Activated CD8-positive, alpha-beta memory T cell treated with anti-CD3 and anti-CD28 coated beads for 4 hours (primary cell): ENCODE results near the gene PCNX1.
A peak's percentile ranks its signal among the peaks of the same experiment; 100 is the strongest.
"Not testable (repeated sequence)": the region's sequence is repeated elsewhere in the genome, so short reads cannot be mapped to it uniquely, and the experiment has no call there.

ENCODE experiments used
- DNase-seq, 2 donors: peaks; one replicate each; pipeline ENCODE4 v3.0.0-alpha.2; 2020; ENCODE audit warnings: low read depth in 2 of 2

The PCNX1 gene

GRCh38 chr14:70916300-70916699 is 9.0 kb downstream of the PCNX1 start:
- DNase-seq = no peak

DNA sequence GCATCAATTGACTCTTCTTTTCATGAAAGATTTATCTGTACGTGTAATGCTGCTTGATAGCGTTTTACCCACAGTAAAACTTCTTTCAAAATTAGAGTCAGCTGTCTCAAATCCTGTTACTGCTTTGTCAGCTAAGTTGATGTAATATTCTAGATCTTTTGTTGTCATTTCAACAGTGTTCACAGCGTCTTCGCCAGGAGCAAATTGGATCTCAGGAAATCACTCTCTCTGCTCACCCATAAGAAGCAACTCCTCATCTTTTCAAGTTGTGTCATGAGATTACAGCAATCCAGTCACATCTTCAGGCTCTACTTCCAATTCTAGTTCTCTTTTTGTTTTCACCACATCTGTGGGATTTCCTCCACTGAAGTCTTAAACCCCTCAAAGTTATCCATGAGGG is 9.5 kb downstream of the PCNX1 start:
- DNase-seq = no peak

GRCh38 chr14:70917633-70918032 is 10.4 kb downstream of the PCNX1 start:
- DNase-seq = no peak

DNA sequence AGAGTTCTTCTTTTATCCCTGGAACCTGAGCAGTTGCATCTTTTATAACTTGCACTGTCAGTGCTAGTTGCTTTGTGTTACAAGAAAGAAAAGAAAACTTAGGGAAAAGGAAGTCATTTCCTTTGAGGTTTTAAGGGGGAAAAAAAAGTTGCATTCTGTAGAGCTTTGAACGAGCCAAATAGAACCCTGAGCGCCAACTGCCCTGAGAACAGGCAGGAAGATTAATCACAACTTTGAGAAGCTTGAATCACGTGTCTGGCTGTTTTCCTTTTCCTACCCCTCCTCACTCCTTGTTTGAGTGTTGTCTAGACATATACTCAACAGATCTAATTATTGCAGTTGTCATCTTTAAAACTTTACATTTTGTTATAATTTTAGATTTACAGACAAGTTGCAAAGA is 12.5 kb downstream of the PCNX1 start:
- no peak for DNase-seq

- no peak for DNase-seq
Observed at GRCh38 chr14:70920608-70921007, 13.3 kb downstream of the PCNX1 start.

- DNase-seq = no peak
Observed at GRCh38 chr14:70921669-70922068, 14.4 kb downstream of the PCNX1 start.

DNA sequence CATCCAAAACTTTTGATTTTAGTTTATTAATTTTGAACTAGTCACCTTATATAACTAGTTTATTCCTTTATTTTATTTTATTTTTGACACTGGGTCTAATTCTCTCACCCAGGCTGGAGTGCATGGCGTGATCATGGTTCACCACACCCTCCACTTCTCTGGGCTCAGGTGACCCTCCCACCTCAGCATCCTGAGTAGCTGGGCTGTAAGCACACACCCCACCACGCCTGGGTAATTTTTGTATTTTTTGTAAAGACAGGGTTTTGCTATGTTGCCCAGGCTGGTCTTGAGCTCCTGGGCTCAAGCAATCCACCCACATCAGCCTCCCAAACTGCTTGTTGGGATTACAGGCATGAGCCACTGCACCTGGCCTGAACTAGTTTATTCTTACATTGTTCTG is 17.3 kb downstream of the PCNX1 start:
- no peak for DNase-seq

GRCh38 chr14:70926235-70926830 is 19.1 kb downstream of the PCNX1 start:
- no peak for DNase-seq

DNA sequence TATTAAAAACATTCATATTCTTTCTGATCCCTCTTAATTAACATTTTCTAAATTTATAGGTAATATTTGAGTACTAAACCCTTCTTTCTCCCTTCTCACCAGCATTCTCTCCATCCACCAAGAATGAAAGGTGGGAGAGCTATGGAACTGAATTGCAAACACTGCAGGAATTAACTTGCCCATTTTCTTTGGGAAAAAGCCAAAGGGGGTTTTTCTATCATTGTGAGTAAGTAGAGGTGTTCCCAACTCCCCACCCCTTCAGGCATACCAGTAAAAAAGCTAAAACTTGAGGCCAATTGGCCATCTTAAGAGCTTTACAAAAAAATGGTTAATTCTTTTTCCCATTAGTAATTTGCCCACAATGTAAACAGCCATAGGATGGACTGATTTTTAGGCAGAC is 23.7 kb downstream of the PCNX1 start:
- DNase-seq = no peak

- DNase-seq = no peak
Observed at GRCh38 chr14:70934084-70934483, 26.8 kb downstream of the PCNX1 start.

DNA sequence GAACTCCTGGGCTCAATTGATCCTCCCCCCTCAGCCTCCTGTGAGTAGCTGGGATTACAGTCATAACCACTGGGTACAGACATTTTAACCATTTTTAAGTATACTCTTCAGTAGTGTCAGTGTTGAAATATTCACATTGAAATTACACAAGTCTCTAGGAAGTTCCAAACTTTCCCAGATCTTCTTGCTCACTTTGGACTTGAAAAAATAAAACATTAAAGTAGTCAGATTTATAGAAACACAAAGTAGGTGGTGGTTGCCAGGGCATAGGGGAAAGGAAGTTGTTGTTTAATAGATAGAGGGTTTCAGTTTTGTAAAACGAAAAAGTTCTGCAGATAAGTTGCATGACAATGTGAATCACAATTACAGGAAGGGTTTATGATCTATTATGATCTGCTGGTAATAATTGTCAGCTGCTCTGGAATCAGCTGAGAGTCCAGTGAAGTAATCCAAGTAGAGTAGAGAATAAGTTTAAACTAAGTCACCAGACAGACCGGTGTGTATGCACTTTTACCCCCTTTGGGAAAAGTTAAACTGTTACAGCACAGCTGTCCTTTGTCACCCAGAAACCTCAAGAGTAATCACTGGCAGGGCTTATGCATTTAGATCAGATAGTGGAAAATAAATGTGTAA is 27.4 kb downstream of the PCNX1 start:
- no peak for DNase-seq

GRCh38 chr14:70935135-70935534 is 27.9 kb downstream of the PCNX1 start:
- DNase-seq = no peak

GRCh38 chr14:70939693-70940092 is 32.4 kb downstream of the PCNX1 start:
- DNase-seq = not testable (repeated sequence)

DNA sequence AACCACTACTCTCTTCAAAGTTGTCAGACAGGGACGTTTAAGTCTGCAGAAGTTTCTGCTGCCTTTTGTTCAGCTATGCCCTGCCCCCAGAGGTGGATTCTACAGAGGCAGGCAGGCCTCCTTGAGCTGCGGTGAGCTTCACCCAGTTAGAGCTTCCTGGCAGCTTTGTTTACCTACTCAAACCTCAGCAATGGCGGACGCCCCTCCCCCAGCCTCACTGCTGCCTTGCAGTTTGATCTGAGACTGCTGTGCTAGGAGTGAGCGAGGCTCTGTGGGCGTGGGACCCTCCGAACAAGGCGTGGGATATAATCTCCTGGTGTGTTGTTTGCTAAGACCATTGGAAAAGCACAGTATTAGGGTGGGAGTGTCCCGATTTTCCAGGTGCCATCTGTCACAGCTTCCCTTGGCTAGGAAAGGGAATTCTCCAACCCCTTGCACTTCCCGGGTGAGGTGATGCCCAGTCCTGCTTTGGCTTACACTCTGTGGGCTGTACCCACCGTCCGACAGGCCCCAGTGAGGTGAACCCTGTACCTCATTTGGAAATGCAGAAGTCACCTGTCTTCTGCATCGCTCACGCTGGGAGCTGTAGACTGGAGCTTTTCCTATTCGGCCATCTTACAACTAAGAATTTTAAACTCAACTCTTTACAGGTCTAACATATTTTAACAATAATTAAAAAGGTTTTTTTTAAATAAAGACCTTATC is 34.5 kb downstream of the PCNX1 start:
- DNase-seq = peak; percentile 35 to 39

- no peak for DNase-seq
Observed at GRCh38 chr14:70942342-70942706, 35.1 kb downstream of the PCNX1 start.

DNA sequence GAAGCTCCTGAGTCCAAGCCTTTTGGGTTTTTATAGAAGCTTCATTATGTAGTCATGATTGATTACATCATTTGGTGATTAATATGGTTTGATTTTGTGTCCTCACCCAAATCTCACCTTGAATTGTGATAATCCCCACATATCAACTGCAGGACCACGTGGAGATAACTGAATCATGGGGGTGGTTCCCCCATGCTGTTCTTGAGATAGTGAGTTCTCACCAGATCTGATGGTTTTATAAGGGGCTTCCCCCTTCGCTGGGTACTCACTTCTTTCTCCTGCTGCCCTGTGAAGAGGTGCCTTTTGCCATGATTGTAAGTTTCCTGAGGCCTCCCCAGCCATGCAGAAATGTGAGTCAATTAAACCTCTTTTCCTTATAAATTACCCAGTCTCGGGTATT is 35.5 kb downstream of the PCNX1 start:
- DNase-seq = not testable (repeated sequence)

GRCh38 chr14:70943838-70944237 is 36.6 kb downstream of the PCNX1 start:
- DNase-seq = no peak

GRCh38 chr14:70947739-70948138 is 40.5 kb downstream of the PCNX1 start:
- no peak for DNase-seq

DNA sequence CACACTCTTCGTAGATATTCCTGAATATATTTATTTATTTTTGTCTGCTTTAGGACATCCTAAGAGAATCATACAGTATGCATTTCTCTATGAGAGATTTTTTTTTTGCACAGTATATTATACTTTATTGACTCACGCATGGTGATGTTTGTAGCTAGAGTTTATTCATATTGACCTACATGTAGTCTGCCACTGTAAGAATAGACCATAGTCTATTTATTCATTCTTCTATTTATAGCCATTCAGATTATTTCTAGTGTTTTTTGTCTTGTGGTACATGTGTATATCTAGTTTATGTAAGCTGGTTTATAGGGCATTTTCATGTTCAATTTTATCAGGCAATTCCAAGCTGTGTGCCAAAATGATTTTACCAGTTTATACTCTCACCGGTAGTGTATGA is 45.2 kb downstream of the PCNX1 start:
- no peak for DNase-seq

GRCh38 chr14:70954068-70954467 is 46.8 kb downstream of the PCNX1 start:
- DNase-seq = no peak

GRCh38 chr14:70955543-70956480 is 48.6 kb downstream of the PCNX1 start:
- no peak for DNase-seq

DNA sequence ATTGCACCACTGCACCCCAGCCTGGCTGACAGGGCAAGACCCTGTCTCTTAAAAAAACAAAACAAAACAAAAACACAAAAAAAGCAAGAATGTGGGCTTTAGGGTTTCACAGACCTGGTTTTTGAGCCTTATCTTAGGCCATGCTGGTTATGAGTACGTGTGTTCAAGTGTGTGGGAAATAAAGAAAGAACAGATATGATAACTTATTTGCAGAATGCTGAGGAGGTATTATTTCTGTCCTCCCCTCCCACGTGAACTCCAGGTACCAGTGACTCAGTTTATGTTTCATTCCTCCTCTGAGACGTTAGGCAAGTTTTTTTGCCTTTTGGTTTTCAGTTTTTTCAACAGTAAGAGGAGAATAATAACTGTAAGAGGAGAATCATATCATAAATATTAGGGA is 49.3 kb downstream of the PCNX1 start:
- no peak for DNase-seq
